Omental fat pad (tissue), 4 donors: ENCODE results near the gene ZBBX. TPM values are rescaled to one million over a fixed set of nuclear protein-coding genes. Genes with fewer than 3 reads are reported as not detected.

Experiments used
- ATAC-seq: fragments of 150-250 bp; one replicate; pipeline ENCODE4 v1.9.1; 2016; ENCODE audit warnings: mild to moderate bottlenecking, moderate library complexity; ENCODE audit not compliant: low FRiP score
- DNase-seq: peaks from one replicate; pipeline ENCODE4 v3.0.0-alpha.2; 2019; ENCODE audit warnings: low spot score
- CTCF ChIP-seq, 3 donors: fragments of 450-650 bp; IDR thresholded peaks; one replicate each; pipeline ENCODE4 v1.5.1; 2016 to 2017; ENCODE audit warnings: antibody characterized with exemption in 3 of 3, mild to moderate bottlenecking in 3 of 3, moderate library complexity in 2 of 3
- total RNA-seq, 4 donors: library from RNA; depleted of rRNA; stranded (reverse); fragments of >200 nt; gene quantifications; one replicate each; pipeline ENCODE4 v1.1.0, GENCODE V29; 2016

Gene ZBBX
- total RNA-seq, 4 donors from 2014 or later, result not detected

DNA sequence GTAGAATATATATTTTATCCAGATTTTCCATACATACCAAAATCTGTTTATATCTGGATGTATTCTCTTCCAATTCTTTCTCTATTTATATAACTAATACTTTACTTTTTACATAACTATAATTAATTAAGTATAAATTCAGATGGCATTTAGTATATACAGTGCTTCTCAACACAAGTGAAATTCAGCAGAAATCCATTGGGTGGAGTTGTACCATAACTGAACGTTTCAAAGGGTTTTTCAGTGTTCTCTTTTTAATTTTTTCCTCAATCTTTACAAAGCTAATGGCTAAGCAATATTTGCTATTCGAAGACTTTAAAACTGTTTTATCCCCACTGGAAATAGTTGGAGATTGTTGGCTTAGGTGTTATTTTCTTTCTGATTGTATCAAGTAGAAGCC lies 13.9 kb upstream of the ZBBX start:
- no peak for TF ChIP-seq CTCF (IDR thresholded peaks at IDR 0.05)
- ATAC-seq (no peak), DNase-seq (no peak)

DNA sequence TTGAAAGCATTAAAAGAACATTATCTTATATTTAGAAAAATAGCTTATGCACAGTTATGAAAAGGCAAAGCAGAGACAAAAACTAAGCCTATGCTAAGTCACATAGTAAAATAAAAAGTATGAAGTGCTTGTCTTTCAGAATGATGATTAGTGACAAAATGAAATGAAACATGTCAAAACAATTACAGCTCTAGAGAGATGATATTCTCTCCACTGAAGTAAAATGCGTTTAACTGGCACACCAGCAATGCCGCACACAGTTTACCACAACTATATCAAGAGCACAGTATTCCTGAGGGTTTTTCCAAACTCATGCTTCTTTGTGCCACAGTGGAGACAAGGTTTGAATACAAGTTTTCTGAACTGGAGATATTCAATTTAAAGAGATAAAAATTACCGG lies 2.1 kb upstream of the ZBBX start:
- ATAC-seq, result no peak
- TF ChIP-seq CTCF (IDR thresholded peaks at IDR 0.05), result no peak
- no peak for DNase-seq

GRCh38 chr3:167375478-167375877 lies 4.6 kb downstream of the ZBBX start:
- no peak for TF ChIP-seq CTCF (IDR thresholded peaks at IDR 0.05)
- ATAC-seq, result no peak
- no peak for DNase-seq

GRCh38 chr3:167372138-167372537 lies 8.0 kb downstream of the ZBBX start:
- TF ChIP-seq CTCF (IDR thresholded peaks at IDR 0.05), result no peak
- DNase-seq, result no peak
- no peak for ATAC-seq

DNA sequence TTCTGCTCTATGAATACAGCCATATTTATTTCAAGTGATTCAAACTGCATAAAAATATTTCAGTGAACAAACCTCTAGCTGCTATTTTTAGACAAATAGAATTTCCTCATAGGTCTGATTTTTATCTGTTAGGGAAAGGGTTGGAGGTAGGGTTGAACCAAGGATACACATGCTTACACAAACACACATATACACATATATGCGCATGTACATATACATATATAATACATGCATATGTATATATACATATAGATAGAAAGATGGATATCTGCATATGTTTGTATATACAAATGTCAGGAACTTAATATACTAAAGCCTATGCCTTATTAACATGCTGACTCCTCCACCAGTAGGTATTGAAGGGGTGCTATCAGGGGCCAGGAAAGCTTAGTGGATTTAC lies 18.1 kb downstream of the ZBBX start:
- TF ChIP-seq CTCF (IDR thresholded peaks at IDR 0.05), result no peak
- DNase-seq (no peak), ATAC-seq (no peak)

DNA sequence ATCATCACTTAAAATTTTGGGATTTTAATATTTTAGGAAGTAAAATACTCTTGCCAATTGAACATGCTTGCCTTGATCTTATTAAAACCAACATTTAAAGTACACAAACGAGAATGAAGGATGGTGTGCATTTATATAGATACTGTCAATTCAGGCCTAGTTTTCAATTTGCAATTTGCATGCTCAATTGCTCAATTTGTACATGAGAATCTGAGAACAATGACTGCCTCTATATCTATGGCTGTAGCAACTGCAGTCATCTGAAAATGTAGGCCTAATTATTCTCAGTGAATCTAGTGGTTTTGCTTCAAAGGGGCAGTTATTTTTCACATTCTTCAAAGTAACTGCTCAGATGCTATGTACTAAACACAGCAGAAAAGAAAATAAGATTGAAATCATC lies 18.8 kb downstream of the ZBBX start:
- DNase-seq (no peak), ATAC-seq (no peak)
- TF ChIP-seq CTCF (IDR thresholded peaks at IDR 0.05), result no peak

GRCh38 chr3:167355446-167355845 lies 24.7 kb downstream of the ZBBX start:
- no peak for ATAC-seq
- TF ChIP-seq CTCF (IDR thresholded peaks at IDR 0.05), result no peak
- DNase-seq, result no peak
